IMR-90 (cell line): Measurements from ENCODE around the gene RFK. TPM values are rescaled to one million over a fixed set of nuclear protein-coding genes. Genes with fewer than 3 reads are reported as not detected.

Source experiments
- ATAC-seq: fragments of 200-7000 bp; cut with Tn5 transposase; 2 replicates; pipeline ENCODE4 v1.9.1; 2020; ENCODE audit warnings: low read depth, mild to moderate bottlenecking, moderate library complexity
- BruUV-seq: library from RNA; stranded (reverse); fragments of 400-500 nt; replicated peaks from 2 replicates; lab custom pipeline; 2021; lab: Mats Ljungman, UMichigan
- CTCF ChIA-PET: fragments of 300-600 bp; formaldehyde crosslinking; extraction: SDS; loops from one replicate; lab custom pipeline; 2021; ENCODE audit warnings: antibody characterized with exemption; lab: Yijun Ruan, JAX
- POLR2A ChIA-PET: fragments of 300-600 bp; sonication (Branson Sonifier 250); formaldehyde crosslinking; loops from one replicate; lab custom pipeline; 2022; ENCODE audit warnings: antibody characterized with exemption; ENCODE audit not compliant: unreplicated experiment; lab: Charles Lee
- DNase-seq: peaks from one replicate; pipeline ENCODE4 v3.0.0; 2013
- H2AFZ ChIP-seq: replicated peaks from 2 replicates; pipeline ENCODE3; 2013; ENCODE audit warnings: low read length, mild to moderate bottlenecking; ENCODE audit not compliant: poor library complexity
- H2AK5ac ChIP-seq: 2 replicates; pipeline ENCODE4 v1.6.1; 2013; ENCODE audit warnings: low read depth, low read length, inconsistent platforms
- H2AK9ac ChIP-seq: replicated peaks from 2 replicates; pipeline ENCODE3; 2013; ENCODE audit warnings: mild to moderate bottlenecking, low read depth, low read length, moderate library complexity; ENCODE audit not compliant: poor library complexity
- H2BK120ac ChIP-seq: 2 replicates; pipeline ENCODE4 v1.6.1; 2013; ENCODE audit warnings: low read depth, low read length, inconsistent platforms
- H2BK15ac ChIP-seq: 3 replicates; pipeline ENCODE4 v1.6.1; 2013; ENCODE audit warnings: low read depth, low read length, inconsistent platforms
- H2BK20ac ChIP-seq: 2 replicates; pipeline ENCODE4 v1.6.1; 2013; ENCODE audit warnings: low read depth, mild to moderate bottlenecking, inconsistent platforms, low read length, moderate library complexity
- H2BK5ac ChIP-seq: 2 replicates; pipeline ENCODE4 v1.6.1; 2013; ENCODE audit warnings: mild to moderate bottlenecking, low read depth, low read length, inconsistent platforms; ENCODE audit not compliant: poor library complexity, severe bottlenecking
- H3K14ac ChIP-seq: replicated peaks from 2 replicates; pipeline ENCODE4 v1.6.1; 2013; ENCODE audit warnings: low read depth, low read length, inconsistent platforms
- H3K18ac ChIP-seq: 2 replicates; pipeline ENCODE4 v1.6.1; 2013; ENCODE audit warnings: low read depth, low read length, control low read depth
- H3K23ac ChIP-seq: 2 replicates; pipeline ENCODE4 v1.6.1; 2013; ENCODE audit warnings: low read depth, low read length, inconsistent platforms
- H3K27ac ChIP-seq: 2 replicates; pipeline ENCODE4 v1.5.1; 2013; ENCODE audit warnings: mild to moderate bottlenecking, control low read depth, low read length; ENCODE audit not compliant: insufficient read depth
- H3K27me3 ChIP-seq: 2 replicates; pipeline ENCODE4 v1.6.1; 2013; ENCODE audit warnings: low read length; ENCODE audit not compliant: control insufficient read depth, insufficient read depth
- H3K36me3 ChIP-seq: 2 replicates; pipeline ENCODE4 v1.6.1; 2013; ENCODE audit warnings: low read length, mixed read lengths; ENCODE audit not compliant: control insufficient read depth, insufficient read depth
- H3K4ac ChIP-seq: 2 replicates; pipeline ENCODE4 v1.6.1; 2013; ENCODE audit warnings: low read depth, low read length, inconsistent platforms
- H3K4me1 ChIP-seq: 2 replicates; pipeline ENCODE4 v1.6.1; 2013; ENCODE audit warnings: low read length, mixed read lengths; ENCODE audit not compliant: control insufficient read depth, insufficient read depth
- H3K4me2 ChIP-seq: 2 replicates; pipeline ENCODE4 v1.6.1; 2013; ENCODE audit warnings: low read depth, mild to moderate bottlenecking, control low read depth, low read length, moderate library complexity
- H3K4me3 ChIP-seq: 2 replicates; pipeline ENCODE4 v1.5.1; 2013; ENCODE audit warnings: low read depth, mild to moderate bottlenecking, control low read depth, low read length, moderate library complexity; ENCODE audit not compliant: insufficient read depth
- H3K56ac ChIP-seq: 2 replicates; pipeline ENCODE4 v1.6.1; 2013; ENCODE audit warnings: low read length, inconsistent platforms; ENCODE audit not compliant: insufficient read depth; ENCODE audit errors: extremely low read depth
- H3K79me1 ChIP-seq, 2 experiments: 2 replicates each; pipeline ENCODE4 v1.6.1; 2013; ENCODE audit warnings: low read length in 2 of 2, inconsistent platforms in 1 of 2, low read depth in 1 of 2
- H3K9ac ChIP-seq: 2 replicates; pipeline ENCODE4 v1.6.1; 2013; ENCODE audit warnings: low read depth, low read length, control low read depth
- H3K9me1 ChIP-seq: 2 replicates; pipeline ENCODE4 v1.6.1; 2013; ENCODE audit warnings: low read length, inconsistent platforms; ENCODE audit not compliant: insufficient read depth
- H3K9me3 ChIP-seq: 2 replicates; pipeline ENCODE4 v1.6.1; 2013; ENCODE audit warnings: low read length; ENCODE audit not compliant: control insufficient read depth, insufficient read depth
- H4K20me1 ChIP-seq: 2 replicates; pipeline ENCODE4 v1.6.1; 2013; ENCODE audit warnings: low read length, inconsistent platforms; ENCODE audit not compliant: insufficient read depth
- H4K5ac ChIP-seq: 2 replicates; pipeline ENCODE4 v1.6.1; 2013; ENCODE audit warnings: mild to moderate bottlenecking, low read depth, low read length, control low read depth
- H4K8ac ChIP-seq, 2 experiments: 2 replicates each; pipeline ENCODE4 v1.6.1; 2013; ENCODE audit warnings: low read depth in 2 of 2, low read length in 2 of 2, control low read depth in 1 of 2, inconsistent platforms in 1 of 2
- H4K91ac ChIP-seq: 2 replicates; pipeline ENCODE4 v1.6.1; 2013; ENCODE audit warnings: low read depth, low read length, inconsistent platforms; ENCODE audit not compliant: insufficient read depth
- BHLHE40 ChIP-seq: fragments of 150-350 bp; IDR thresholded peaks from 2 replicates; pipeline ENCODE4 v1.6.1; 2016; ENCODE audit warnings: mild to moderate bottlenecking, low read depth, low read length
- CEBPB ChIP-seq: IDR thresholded peaks from 2 replicates; pipeline ENCODE4 v1.6.1; 2012; ENCODE audit warnings: low read depth, low read length, improper control_type of control experiment
- CHD1 ChIP-seq: IDR thresholded peaks from 2 replicates; pipeline ENCODE4 v1.6.1; 2012; ENCODE audit warnings: low read depth, low read length, improper control_type of control experiment
- FOS ChIP-seq: fragments of 150-350 bp; IDR thresholded peaks from 2 replicates; pipeline ENCODE4 v1.6.1; 2016; ENCODE audit warnings: low read depth, low read length
- MAZ ChIP-seq: IDR thresholded peaks from 2 replicates; pipeline ENCODE4 v1.6.1; 2012; ENCODE audit warnings: low read depth, mild to moderate bottlenecking, low read length, improper control_type of control experiment, moderate library complexity, borderline replicate concordance
- MXI1 ChIP-seq: IDR thresholded peaks from 2 replicates; pipeline ENCODE4 v1.6.1; 2012; ENCODE audit warnings: low read depth, mild to moderate bottlenecking, low read length, moderate library complexity, borderline replicate concordance
- NFE2L2 ChIP-seq: fragments of 150-350 bp; IDR thresholded peaks from 2 replicates; pipeline ENCODE4 v1.6.1; 2016; ENCODE audit warnings: low read depth, mild to moderate bottlenecking, low read length
- RAD21 ChIP-seq: IDR thresholded peaks from 2 replicates; pipeline ENCODE4 v1.6.1; 2012; ENCODE audit warnings: low read length, improper control_type of control experiment
- RCOR1 ChIP-seq: IDR thresholded peaks from 2 replicates; pipeline ENCODE4 v1.6.1; 2012; ENCODE audit warnings: mild to moderate bottlenecking, low read length, improper control_type of control experiment; ENCODE audit not compliant: insufficient replicate concordance
- RFX5 ChIP-seq: IDR thresholded peaks from 2 replicates; pipeline ENCODE4 v1.8.0; 2012; ENCODE audit warnings: low read depth, mild to moderate bottlenecking, low read length, moderate library complexity
- WGBS, 2 experiments: methylation state at CpG; one replicate each; pipeline versions ENCODE4 v1.1.5 to v1.1.7; 2013; ENCODE audit warnings: missing lambda C conversion rate in 2 of 2; ENCODE audit not compliant: insufficient read length in 1 of 2; ENCODE audit errors: extremely low coverage in 2 of 2; 5-methylcytosine and 5-hydroxymethylcytosine counted together
- dilution Hi-C: fragments of 300-500 bp; cut with HindIII; formaldehyde crosslinking; loops from one replicate; pipeline ENCODE4 v1.14.3; 2018; ENCODE audit warnings: low sequenced_read_pairs; ENCODE audit not compliant: unreplicated experiment
- in situ Hi-C: fragments of 300-500 bp; cut with MboI; formaldehyde crosslinking; loops from 3 replicates; pipeline ENCODE4 v1.14.3; 2019; ENCODE audit warnings: low sequenced_read_pairs, inconsistent platforms, mixed read lengths
- intact Hi-C: fragments of 100-400 bp; cut with micrococcal nuclease; formaldehyde crosslinking; loops from 2 replicates; pipeline ENCODE4 v1.10.0; 2022
- polyA plus RNA-seq, 3 experiments: library from polyadenylated mRNA; depleted of rRNA; stranded (reverse); fragments of >200 nt; gene quantifications; 2 replicates each; pipeline ENCODE4 v1.2.3, GENCODE V29; 2012; ENCODE audit warnings: low replicate concordance in 1 of 3
- total RNA-seq: library from RNA; depleted of rRNA; stranded (reverse); fragments of >200 nt; gene quantifications from 2 replicates; pipeline ENCODE4 v1.2.3, GENCODE V29; 2012
- TF ChIP-seq, protein P1 (sequence below): fragments of 150-350 bp; IDR thresholded peaks from 2 replicates; pipeline ENCODE4 v1.6.1; 2016; ENCODE audit warnings: low read depth, mild to moderate bottlenecking, low read length, moderate library complexity, borderline replicate concordance
- TF ChIP-seq, protein P2 (sequence below): conservative IDR thresholded peaks from 2 replicates; pipeline ENCODE4 v1.5.1; 2012; ENCODE audit warnings: mild to moderate bottlenecking, low read depth, low read length, improper control_type of control experiment

Gene RFK
- total and polyA plus RNA-seq, 2 of the 4 experiments (the other 2 are of a cell fraction): 10.3 to 13.8 TPM

DNA sequence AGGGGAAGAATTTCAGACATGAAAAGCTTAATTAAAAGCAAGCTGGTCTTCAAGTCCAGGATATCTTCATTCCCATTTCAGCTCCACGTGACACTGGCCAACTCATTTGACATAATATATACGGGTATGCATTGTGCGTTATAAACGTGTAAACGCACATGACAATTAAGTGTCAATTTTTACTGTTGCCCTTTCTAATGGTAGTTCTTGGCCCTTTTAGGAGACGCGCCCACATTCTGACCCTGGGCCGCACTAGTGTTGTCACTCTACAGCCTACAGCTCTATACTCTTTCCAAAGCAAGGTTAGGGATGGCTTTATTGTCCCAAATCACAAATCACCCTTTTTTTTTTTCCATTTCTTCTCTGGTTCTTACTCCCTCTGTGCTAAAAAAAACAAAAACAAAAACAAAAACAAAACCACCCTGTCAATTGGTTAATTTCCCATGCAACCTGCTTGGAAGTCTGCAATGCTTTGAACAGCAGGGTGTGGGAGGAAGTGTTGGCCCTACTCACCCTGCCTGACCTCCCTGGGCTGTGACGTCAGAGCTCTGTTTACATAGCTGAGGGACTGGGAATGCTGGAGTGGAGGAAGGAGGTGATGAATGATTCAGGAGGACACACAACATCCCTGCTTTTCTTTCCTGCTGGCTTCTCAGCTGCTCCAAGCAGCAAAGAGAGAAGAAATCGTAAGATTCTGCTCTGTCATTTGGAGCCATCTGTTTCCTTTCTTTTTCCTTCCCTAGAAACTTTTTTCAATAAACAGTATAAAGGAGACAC, 19.3 kb downstream of the RFK start:
- no peaks in the 10 kb centered on the region for H3K79me1 ChIP-seq
- no peaks in the 10 kb centered on the region for H3K36me3 ChIP-seq
- no peak overlapping the region for H2AK9ac ChIP-seq
- peaks cover 15% of the 10 kb centered on the region for H3K4me1 ChIP-seq
- H3K27ac ChIP-seq: peak overlapping the region; percentile 24; the same call in 1 of the 2 replicates
- peaks cover 10% of the 10 kb centered on the region for H3K9me1 ChIP-seq
- H2BK5ac ChIP-seq: peak overlapping the region; percentile 77
- H4K8ac ChIP-seq: peak overlapping the region in 1 of 2 experiments; percentile 33; a peak in 1 of 4 replicates
- H2AK5ac ChIP-seq: peak overlapping the region; percentile 96
- H3K56ac ChIP-seq: no peak overlapping the region
- no peak overlapping the region for H3K4me3 ChIP-seq
- peak overlapping the region; percentile 70; the same call in 1 of the 2 replicates for H2BK20ac ChIP-seq
- H3K18ac ChIP-seq: peak overlapping the region; percentile 93
- H3K4me2 ChIP-seq: peak overlapping the region; percentile 20; the same call in 1 of the 2 replicates
- ChIA-PET POLR2A (interaction anchor here (0.6 to 1.2 kb wide), 2 partner anchors 19 to 384 kb away, joined by 3 read pairs; partner anchors contain the start of gene RFK), CTCF (interaction anchor here (0.6 to 1.0 kb wide), 3 partner anchors 9 to 350 kb away, joined by 3 to 5 read pairs (median 3); no protein-coding TSS in a partner anchor)
- BruUV-seq: no TSS peak
- DNase-seq (peak; percentile 96), ATAC-seq (peak; percentile 81)
- in situ Hi-C loops: no loop called here
- no peaks in the 10 kb centered on the region for H4K20me1 ChIP-seq
- H2BK15ac ChIP-seq: peak overlapping the region; percentile 84
- peak overlapping the region; percentile 84 for H3K4ac ChIP-seq
- no peaks in the 10 kb centered on the region for H3K27me3 ChIP-seq
- intact Hi-C loops: loop anchor here (5.0 kb wide), 1 partner anchor 483 kb away; the partner anchor contains the start of gene PCSK5
- H3K23ac ChIP-seq: no peak overlapping the region; the same call in 1 of the 2 replicates
- H3K14ac ChIP-seq: no peak overlapping the region
- 0 out of 2 replicates have a peak overlapping the region, but pooled peaks have one; percentile 65 for H4K91ac ChIP-seq
- no peak overlapping the region for H2AFZ ChIP-seq
- no peaks in the 10 kb centered on the region for H3K9me3 ChIP-seq
- H3K9ac ChIP-seq: no peak overlapping the region
- H4K5ac ChIP-seq: peak overlapping the region; percentile 75
- dilution Hi-C loops: no loop called here
- no CpG with 5 or more reads among the region's 10 CpGs for WGBS, 2 experiments
- H2BK120ac ChIP-seq: peak overlapping the region; percentile 88
- TF ChIP-seq MXI1 (no peak), RFX5 (no peak), BHLHE40 (peak; percentile 48), CEBPB (no peak), RAD21 (no peak), FOS (peak; percentile 41; the same call in 1 of the 2 replicates), MAZ (0 out of 2 replicates have a peak, but pooled peaks have one; percentile 28), RCOR1 (peak; percentile 98), CHD1 (no peak), NFE2L2 (no peak)
- TF ChIP-seq, protein P1, sequence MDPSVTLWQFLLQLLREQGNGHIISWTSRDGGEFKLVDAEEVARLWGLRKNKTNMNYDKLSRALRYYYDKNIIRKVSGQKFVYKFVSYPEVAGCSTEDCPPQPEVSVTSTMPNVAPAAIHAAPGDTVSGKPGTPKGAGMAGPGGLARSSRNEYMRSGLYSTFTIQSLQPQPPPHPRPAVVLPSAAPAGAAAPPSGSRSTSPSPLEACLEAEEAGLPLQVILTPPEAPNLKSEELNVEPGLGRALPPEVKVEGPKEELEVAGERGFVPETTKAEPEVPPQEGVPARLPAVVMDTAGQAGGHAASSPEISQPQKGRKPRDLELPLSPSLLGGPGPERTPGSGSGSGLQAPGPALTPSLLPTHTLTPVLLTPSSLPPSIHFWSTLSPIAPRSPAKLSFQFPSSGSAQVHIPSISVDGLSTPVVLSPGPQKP: no peak
- TF ChIP-seq, protein P2, sequence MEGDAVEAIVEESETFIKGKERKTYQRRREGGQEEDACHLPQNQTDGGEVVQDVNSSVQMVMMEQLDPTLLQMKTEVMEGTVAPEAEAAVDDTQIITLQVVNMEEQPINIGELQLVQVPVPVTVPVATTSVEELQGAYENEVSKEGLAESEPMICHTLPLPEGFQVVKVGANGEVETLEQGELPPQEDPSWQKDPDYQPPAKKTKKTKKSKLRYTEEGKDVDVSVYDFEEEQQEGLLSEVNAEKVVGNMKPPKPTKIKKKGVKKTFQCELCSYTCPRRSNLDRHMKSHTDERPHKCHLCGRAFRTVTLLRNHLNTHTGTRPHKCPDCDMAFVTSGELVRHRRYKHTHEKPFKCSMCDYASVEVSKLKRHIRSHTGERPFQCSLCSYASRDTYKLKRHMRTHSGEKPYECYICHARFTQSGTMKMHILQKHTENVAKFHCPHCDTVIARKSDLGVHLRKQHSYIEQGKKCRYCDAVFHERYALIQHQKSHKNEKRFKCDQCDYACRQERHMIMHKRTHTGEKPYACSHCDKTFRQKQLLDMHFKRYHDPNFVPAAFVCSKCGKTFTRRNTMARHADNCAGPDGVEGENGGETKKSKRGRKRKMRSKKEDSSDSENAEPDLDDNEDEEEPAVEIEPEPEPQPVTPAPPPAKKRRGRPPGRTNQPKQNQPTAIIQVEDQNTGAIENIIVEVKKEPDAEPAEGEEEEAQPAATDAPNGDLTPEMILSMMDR: no peak
